ENCODE data around the gene ATP5F1E.

- TF ChIP-seq CTCF (IDR thresholded peaks at IDR 0.05; ENCODE audit: low read depth, low read length) (no peak), EZH2phosphoT487 (IDR thresholded peaks at IDR 0.05; ENCODE audit: low read depth) (no peak)
Observed at GRCh38 chr20:59043698-59044097, 11.6 kb upstream of the ATP5F1E start.
